ENCODE data around the gene PCGF2. TPM values are rescaled to one million over a fixed set of nuclear protein-coding genes. Genes with fewer than 3 reads are reported as not detected.

PCGF2 gene
- total and polyA plus RNA-seq, 2 of the 8 experiments (the other 6 are each of a cell fraction or from before 2014, with no cell fraction given), result 42.1 to 93.3 TPM

DNA sequence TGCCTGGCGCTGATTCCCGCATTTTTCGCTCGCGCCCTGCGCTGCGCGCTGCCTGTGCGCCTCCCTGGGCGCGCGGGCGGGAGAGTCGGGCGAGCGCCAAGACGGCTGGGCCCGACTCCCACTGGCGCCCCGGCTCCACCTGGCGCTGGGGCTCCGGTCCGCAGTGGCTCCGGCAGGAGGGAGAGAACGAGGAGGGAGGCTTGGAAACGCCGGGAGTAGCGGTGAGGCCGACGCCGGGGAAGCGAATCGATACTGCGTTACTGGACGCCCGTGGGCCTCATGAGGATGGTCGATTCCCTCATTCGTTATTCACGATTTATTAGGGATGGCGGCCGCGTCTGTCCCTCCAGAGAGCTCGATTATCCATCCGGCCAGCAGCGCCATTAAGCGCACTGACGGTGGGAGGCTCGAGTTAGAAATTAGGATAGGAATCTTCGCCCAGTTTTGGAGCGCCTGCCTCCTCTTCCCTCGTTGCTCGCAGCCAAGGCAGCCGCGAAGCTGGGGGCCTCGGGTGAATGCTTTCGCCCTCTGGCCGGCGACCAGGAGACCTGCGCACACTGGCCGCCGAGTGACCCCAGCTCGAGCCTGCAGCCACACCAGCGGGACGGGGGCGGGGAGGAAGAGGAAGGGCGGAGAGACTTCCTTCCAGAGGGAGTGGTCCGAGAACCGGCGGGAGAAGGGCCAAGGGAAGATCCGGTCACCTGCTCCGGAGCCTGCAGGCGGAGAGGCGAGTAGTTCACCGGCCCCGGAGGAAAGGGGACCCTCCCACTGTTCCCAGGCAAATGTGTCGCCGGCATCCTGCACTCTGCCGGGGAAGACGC is 1.3 kb upstream of the PCGF2 start (continued):
- TF ChIP-seq TAF7 (optimal IDR thresholded peaks at IDR 0.05; ENCODE audit: borderline replicate concordance, low read depth, low read length) (peak; percentile 16), PHF8 (conservative IDR thresholded peaks at IDR 0.05; ENCODE audit: low read depth, low read length) (no peak; the same call in 1 of the 2 replicates), SIN3A (conservative IDR thresholded peaks at IDR 0.05 in 1 of 2, IDR thresholded peaks at IDR 0.05 in 1 of 2; ENCODE audit: low read depth in 1 of 2, low read length in 2 of 2) (no peak; a peak in 2 of 4 replicates), CTBP2 (IDR thresholded peaks at IDR 0.05; ENCODE audit: borderline replicate concordance, insufficient read depth, insufficient read length, low read length) (no peak), BRCA1 (IDR thresholded peaks at IDR 0.05; ENCODE audit: low read depth, low read length) (no peak), CEBPB (IDR thresholded peaks at IDR 0.05; ENCODE audit: low read depth, low read length) (no peak), RXRA (IDR thresholded peaks at IDR 0.05; ENCODE audit: insufficient read depth, low read depth, low read length) (no peak), GABPA (IDR thresholded peaks at IDR 0.05; ENCODE audit: borderline replicate concordance, insufficient read depth, low read length) (peak; percentile 79; the same call in 1 of the 2 replicates), EGR1 (IDR thresholded peaks at IDR 0.05; ENCODE audit: borderline replicate concordance, low read depth, low read length) (peak; percentile 74; the same call in 1 of the 2 replicates), KDM1A (IDR thresholded peaks at IDR 0.05; ENCODE audit: borderline replicate concordance, low read length) (no peak), SP1 (IDR thresholded peaks at IDR 0.05; ENCODE audit: low read depth, low read length) (no peak), YY1 (IDR thresholded peaks at IDR 0.05; ENCODE audit: low read depth, low read length) (0 out of 2 replicates have a peak, but pooled peaks have one; percentile 61), BCL11A (IDR thresholded peaks at IDR 0.05; ENCODE audit: low read depth in 2 of 2, low read length in 2 of 2) (no peak), FOSL1 (IDR thresholded peaks at IDR 0.05; ENCODE audit: insufficient read depth, low read depth, low read length) (no peak), POLR2A (IDR thresholded peaks at IDR 0.05; ENCODE audit: control extremely low read depth in 1 of 2, low read depth in 2 of 2, low read length in 2 of 2) (peak in 1 of 2 experiments; percentile 77; a peak in 1 of 3 replicates), TEAD4 (IDR thresholded peaks at IDR 0.05; ENCODE audit: low read depth, low read length) (no peak), SIX5 (IDR thresholded peaks at IDR 0.05; ENCODE audit: low read depth, low read length) (no peak)
- TF ChIP-seq, protein P1, sequence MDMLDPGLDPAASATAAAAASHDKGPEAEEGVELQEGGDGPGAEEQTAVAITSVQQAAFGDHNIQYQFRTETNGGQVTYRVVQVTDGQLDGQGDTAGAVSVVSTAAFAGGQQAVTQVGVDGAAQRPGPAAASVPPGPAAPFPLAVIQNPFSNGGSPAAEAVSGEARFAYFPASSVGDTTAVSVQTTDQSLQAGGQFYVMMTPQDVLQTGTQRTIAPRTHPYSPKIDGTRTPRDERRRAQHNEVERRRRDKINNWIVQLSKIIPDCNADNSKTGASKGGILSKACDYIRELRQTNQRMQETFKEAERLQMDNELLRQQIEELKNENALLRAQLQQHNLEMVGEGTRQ (IDR thresholded peaks at IDR 0.05; ENCODE audit: low read length), result no peak
- TF ChIP-seq, protein P2, sequence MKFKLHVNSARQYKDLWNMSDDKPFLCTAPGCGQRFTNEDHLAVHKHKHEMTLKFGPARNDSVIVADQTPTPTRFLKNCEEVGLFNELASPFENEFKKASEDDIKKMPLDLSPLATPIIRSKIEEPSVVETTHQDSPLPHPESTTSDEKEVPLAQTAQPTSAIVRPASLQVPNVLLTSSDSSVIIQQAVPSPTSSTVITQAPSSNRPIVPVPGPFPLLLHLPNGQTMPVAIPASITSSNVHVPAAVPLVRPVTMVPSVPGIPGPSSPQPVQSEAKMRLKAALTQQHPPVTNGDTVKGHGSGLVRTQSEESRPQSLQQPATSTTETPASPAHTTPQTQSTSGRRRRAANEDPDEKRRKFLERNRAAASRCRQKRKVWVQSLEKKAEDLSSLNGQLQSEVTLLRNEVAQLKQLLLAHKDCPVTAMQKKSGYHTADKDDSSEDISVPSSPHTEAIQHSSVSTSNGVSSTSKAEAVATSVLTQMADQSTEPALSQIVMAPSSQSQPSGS (IDR thresholded peaks at IDR 0.05; ENCODE audit: low read length), result peak; percentile 42; the same call in 1 of the 2 replicates
